Peyer's patch (tissue), 4 donors: ENCODE measurements around the gene IGF1.

Experiments used
- POLR2A ChIP-seq, 2 donors: fragments of 450-650 bp; IDR thresholded peaks; one replicate each; pipeline ENCODE4 v1.5.1; 2017; ENCODE audit warnings: antibody characterized with exemption in 2 of 2, mild to moderate bottlenecking in 2 of 2, moderate library complexity in 2 of 2
- TF ChIP-seq, protein P1 (sequence below), 6 experiments: fragments of 450-650 bp in 4 of 6; fragments of 200-600 bp in 2 of 6; sonication (generic) in 1 of 6; IDR thresholded peaks; one replicate each; pipeline ENCODE4 v1.5.1; 2017 to 2019; ENCODE audit warnings: antibody characterized with exemption in 6 of 6, mild to moderate bottlenecking in 3 of 6, moderate library complexity in 1 of 6

- TF ChIP-seq POLR2A (IDR thresholded peaks at IDR 0.05), result no peak
- TF ChIP-seq, protein P1, sequence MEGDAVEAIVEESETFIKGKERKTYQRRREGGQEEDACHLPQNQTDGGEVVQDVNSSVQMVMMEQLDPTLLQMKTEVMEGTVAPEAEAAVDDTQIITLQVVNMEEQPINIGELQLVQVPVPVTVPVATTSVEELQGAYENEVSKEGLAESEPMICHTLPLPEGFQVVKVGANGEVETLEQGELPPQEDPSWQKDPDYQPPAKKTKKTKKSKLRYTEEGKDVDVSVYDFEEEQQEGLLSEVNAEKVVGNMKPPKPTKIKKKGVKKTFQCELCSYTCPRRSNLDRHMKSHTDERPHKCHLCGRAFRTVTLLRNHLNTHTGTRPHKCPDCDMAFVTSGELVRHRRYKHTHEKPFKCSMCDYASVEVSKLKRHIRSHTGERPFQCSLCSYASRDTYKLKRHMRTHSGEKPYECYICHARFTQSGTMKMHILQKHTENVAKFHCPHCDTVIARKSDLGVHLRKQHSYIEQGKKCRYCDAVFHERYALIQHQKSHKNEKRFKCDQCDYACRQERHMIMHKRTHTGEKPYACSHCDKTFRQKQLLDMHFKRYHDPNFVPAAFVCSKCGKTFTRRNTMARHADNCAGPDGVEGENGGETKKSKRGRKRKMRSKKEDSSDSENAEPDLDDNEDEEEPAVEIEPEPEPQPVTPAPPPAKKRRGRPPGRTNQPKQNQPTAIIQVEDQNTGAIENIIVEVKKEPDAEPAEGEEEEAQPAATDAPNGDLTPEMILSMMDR (IDR thresholded peaks at IDR 0.05), result no peak
Measured at GRCh38 chr12:102484017-102484416, 3.7 kb upstream of the IGF1 start.
